ENCODE data around the gene KRTAP5-4. TPM values are rescaled to one million over a fixed set of nuclear protein-coding genes. Genes with fewer than 3 reads are reported as not detected.
"Not testable (repeated sequence)": the region's sequence is repeated elsewhere in the genome, so short reads cannot be mapped to it uniquely, and the experiment has no call there.

The KRTAP5-4 gene
- total RNA-seq, 1 experiment from 2014 or later = not detected

- no peak overlapping the region for H3K4me3 ChIP-seq (ENCODE audit: insufficient read depth, low read depth, low read length)
- H3K27me3 ChIP-seq (ENCODE audit: control insufficient read depth, insufficient read depth, low read length) = no peaks in the 10 kb centered on the region; the same call in 1 of the 2 replicates
- no peaks in the 10 kb centered on the region for H3K36me3 ChIP-seq (replicated peaks; ENCODE audit: control insufficient read depth, insufficient read depth, low read length)
- DNase-seq = no peak
These were observed 31.9 kb downstream of the KRTAP5-4 start for GRCh38 chr11:1589996-1590395.

- H3K27me3 ChIP-seq (ENCODE audit: control insufficient read depth, insufficient read depth, low read length); H3K4me3 ChIP-seq (ENCODE audit: insufficient read depth, low read depth, low read length); DNase-seq; H3K36me3 ChIP-seq (replicated peaks; ENCODE audit: control insufficient read depth, insufficient read depth, low read length): not testable (repeated sequence)
These were observed 32.6 kb downstream of the KRTAP5-4 start for GRCh38 chr11:1589191-1589963.

DNA sequence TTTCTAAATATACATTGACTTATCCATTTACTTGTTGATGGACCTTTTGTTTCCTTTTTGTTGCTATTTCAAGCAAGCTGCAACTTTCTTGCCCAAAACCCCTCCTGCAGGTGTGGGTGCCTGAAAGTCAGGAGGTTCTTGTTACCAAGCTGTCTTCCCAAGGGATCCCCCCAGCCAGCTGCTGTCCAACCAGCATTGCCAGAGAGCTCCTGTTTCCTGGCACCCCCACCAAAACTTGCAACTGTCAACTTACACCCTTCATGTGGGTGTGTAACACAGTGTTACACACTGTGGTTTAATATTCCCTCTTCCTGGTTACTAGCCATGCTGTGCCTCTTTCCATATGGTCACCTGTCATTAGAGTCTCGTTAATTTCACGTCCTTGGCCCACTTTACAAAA, 35.2 kb downstream of the KRTAP5-4 start:
- Histone ChIP-seq H3K4me3 (ENCODE audit: insufficient read depth, low read depth, low read length) (no peak overlapping the region), H3K36me3 (replicated peaks; ENCODE audit: control insufficient read depth, insufficient read depth, low read length) (no peaks in the 10 kb centered on the region)

DNA sequence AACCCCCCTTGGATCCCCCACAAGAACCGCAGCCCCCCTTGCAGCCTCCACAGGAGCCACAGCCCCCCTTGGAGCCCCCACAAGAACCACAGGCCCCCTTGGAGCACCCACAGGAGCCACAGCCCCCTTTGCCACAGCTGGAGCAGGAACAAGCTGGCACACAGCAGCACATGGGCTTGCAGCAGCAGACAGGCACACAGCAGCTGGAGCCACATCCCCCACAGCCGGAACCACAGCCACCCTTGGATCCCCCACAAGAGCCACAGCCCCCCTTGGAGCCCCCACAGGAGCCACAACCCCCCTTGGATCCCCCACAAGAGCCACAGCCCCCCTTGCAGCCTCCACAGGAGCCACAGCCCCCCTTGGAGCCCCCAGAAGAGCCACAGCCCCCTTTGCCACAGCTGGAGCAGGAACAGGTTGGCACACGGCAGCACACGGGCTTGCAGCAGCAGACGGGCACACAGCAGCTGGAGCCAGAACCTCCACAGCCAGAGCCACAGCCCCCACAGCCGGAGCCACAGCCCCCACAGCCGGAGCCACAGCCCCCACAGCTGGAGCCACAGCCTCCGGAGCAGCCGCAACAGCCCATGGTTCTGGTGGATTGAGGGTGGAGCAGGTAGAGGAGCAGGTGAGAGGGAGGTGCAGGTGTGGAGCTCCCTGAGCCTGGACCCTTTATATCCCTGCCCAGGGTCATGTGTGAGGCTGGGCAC, 37.1 kb downstream of the KRTAP5-4 start, which contains the start of gene KRTAP5-1:
KRTAP5-1 (minus strand) TSS at position 623 of the 710 bp plus-strand sequence; CDS start at position 589, 34 bp downstream.
- not testable (repeated sequence) for H3K27me3 ChIP-seq (ENCODE audit: control insufficient read depth, insufficient read depth, low read length); H3K4me3 ChIP-seq (ENCODE audit: insufficient read depth, low read depth, low read length); H3K36me3 ChIP-seq (replicated peaks; ENCODE audit: control insufficient read depth, insufficient read depth, low read length); DNase-seq

More for the DNA sequence above, 35.2 kb downstream of the KRTAP5-4 start:
- no peak for DNase-seq
- no peaks in the 10 kb centered on the region for H3K27me3 ChIP-seq (ENCODE audit: control insufficient read depth, insufficient read depth, low read length)

DNA sequence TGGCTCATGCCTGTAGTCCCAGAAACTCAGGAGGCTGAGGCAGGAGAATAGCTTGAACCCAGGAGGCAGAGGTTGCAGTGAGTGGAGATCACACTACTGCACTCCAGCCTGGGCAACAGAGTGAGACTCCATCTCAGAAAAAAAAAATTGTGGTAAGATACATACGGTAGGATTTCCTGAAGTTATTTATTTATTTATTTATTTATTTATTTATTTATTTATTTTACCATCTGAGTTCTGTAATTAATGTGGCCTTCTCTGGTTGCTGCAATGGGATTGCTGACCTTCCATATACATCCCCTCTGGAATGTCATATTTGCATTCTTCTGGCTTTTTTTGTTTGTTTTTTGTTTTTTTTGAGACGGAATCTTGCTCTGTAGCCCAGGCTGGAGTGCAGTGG, 39.0 kb downstream of the KRTAP5-4 start:
- H3K36me3 ChIP-seq (replicated peaks; ENCODE audit: control insufficient read depth, insufficient read depth, low read length); H3K4me3 ChIP-seq (ENCODE audit: insufficient read depth, low read depth, low read length); DNase-seq; H3K27me3 ChIP-seq (ENCODE audit: control insufficient read depth, insufficient read depth, low read length): not testable (repeated sequence)

DNA sequence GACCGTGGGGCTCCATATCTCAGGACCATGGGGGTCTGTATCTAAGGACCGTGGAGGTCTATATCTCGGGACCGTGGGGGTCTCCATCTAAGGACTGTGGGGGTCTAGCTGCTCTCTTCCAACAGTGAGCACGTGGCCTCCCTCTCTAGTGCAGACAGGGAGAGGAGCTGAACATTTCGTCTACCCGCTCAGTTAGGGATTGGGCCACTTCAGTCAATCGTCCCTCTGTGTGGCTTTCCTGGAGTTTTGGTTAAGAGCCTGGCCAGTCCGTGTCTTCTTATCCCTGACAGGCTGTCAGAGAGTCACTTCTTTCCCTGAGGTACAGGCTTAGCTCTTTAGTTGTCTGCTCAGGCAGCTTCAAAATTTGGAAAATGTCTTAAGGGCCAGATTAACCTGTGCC, 40.0 kb downstream of the KRTAP5-4 start:
- DNase-seq = no peak
- Histone ChIP-seq H3K27me3 (ENCODE audit: control insufficient read depth, insufficient read depth, low read length) (no peaks in the 10 kb centered on the region), H3K4me3 (ENCODE audit: insufficient read depth, low read depth, low read length) (no peak overlapping the region), H3K36me3 (replicated peaks; ENCODE audit: control insufficient read depth, insufficient read depth, low read length) (no peaks in the 10 kb centered on the region)

DNA sequence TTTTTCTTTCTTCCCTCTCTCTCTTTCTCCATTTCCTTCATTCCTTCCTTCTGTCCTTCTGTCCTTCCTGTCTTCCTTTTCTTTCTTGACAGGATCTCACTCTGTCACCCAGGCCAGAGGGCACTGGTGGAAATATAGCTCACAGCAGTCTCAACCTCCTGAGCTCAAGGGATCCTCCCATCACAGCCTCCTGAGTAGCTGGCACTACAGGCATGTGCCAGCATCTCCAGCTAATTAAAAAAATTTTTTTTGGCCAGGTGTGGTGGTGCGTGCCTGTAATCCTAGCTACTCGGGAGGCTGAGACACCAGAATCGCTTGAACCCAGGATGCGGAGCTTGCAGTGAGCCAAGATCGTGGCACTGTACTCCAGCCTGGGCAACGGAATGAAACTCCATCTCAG, 45.1 kb downstream of the KRTAP5-4 start:
- no peak for DNase-seq
- H3K4me3 ChIP-seq (ENCODE audit: insufficient read depth, low read depth, low read length) = no peak overlapping the region
- H3K36me3 ChIP-seq (replicated peaks; ENCODE audit: control insufficient read depth, insufficient read depth, low read length) = no peaks in the 10 kb centered on the region
- peaks cover 28% of the 10 kb centered on the region for H3K27me3 ChIP-seq (ENCODE audit: control insufficient read depth, insufficient read depth, low read length)

- not testable (repeated sequence) for H3K4me3 ChIP-seq (ENCODE audit: insufficient read depth, low read depth, low read length); H3K36me3 ChIP-seq (replicated peaks; ENCODE audit: control insufficient read depth, insufficient read depth, low read length); DNase-seq
- H3K27me3 ChIP-seq (ENCODE audit: control insufficient read depth, insufficient read depth, low read length) = peaks cover 35% of the 10 kb centered on the region
These were observed 46.2 kb downstream of the KRTAP5-4 start for GRCh38 chr11:1575756-1576155.

DNA sequence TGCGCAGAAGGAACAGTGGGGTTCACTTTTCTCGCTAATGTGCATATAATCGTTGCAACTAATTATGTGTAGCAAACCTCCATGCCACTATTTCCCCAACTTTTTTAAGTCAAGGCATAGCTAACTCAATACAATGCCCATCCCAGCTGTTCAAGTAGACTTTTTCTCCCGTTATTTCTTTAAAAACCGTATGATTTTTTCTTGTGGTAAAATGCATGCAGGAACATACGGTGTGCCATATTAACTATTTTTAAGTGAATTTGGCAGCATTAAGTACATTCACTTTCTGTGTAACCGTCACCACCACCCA, 47.0 kb downstream of the KRTAP5-4 start:
- peaks cover 41% of the 10 kb centered on the region for H3K27me3 ChIP-seq (ENCODE audit: control insufficient read depth, insufficient read depth, low read length)
- H3K36me3 ChIP-seq (replicated peaks; ENCODE audit: control insufficient read depth, insufficient read depth, low read length) = no peaks in the 10 kb centered on the region
- DNase-seq = no peak
- H3K4me3 ChIP-seq (ENCODE audit: insufficient read depth, low read depth, low read length) = no peak overlapping the region

- no peaks in the 10 kb centered on the region for H3K36me3 ChIP-seq (replicated peaks; ENCODE audit: control insufficient read depth, insufficient read depth, low read length)
- peak overlapping the region; percentile 24 for H3K4me3 ChIP-seq (ENCODE audit: insufficient read depth, low read depth, low read length)
- peaks cover 43% of the 10 kb centered on the region for H3K27me3 ChIP-seq (ENCODE audit: control insufficient read depth, insufficient read depth, low read length)
- DNase-seq = peak; percentile 96
These were observed 47.6 kb downstream of the KRTAP5-4 start for GRCh38 chr11:1574238-1574932.

DNA sequence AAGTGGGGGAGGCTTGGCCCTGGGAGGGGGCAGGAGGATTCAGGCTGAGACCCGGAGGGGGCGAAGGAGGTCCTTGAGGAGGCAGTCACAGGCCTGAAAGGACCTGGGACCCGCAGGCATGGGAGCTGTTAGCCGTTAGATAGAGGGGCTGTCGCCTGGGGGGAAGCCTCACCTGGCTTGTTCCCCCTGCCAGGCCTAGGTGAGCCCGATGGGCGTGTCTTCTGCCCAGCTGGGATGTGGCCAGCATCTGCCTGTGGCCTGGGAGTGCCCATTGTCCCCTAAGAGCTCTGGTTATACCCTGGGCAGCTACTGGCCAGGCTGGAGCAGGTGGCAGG, 48.1 kb downstream of the KRTAP5-4 start:
- H3K36me3 ChIP-seq (replicated peaks; ENCODE audit: control insufficient read depth, insufficient read depth, low read length) = no peaks in the 10 kb centered on the region
- DNase-seq = peak; percentile 83
- H3K27me3 ChIP-seq (ENCODE audit: control insufficient read depth, insufficient read depth, low read length) = peaks cover 43% of the 10 kb centered on the region
- H3K4me3 ChIP-seq (ENCODE audit: insufficient read depth, low read depth, low read length) = peak overlapping the region; percentile 10; the same call in 1 of the 2 replicates

DNA sequence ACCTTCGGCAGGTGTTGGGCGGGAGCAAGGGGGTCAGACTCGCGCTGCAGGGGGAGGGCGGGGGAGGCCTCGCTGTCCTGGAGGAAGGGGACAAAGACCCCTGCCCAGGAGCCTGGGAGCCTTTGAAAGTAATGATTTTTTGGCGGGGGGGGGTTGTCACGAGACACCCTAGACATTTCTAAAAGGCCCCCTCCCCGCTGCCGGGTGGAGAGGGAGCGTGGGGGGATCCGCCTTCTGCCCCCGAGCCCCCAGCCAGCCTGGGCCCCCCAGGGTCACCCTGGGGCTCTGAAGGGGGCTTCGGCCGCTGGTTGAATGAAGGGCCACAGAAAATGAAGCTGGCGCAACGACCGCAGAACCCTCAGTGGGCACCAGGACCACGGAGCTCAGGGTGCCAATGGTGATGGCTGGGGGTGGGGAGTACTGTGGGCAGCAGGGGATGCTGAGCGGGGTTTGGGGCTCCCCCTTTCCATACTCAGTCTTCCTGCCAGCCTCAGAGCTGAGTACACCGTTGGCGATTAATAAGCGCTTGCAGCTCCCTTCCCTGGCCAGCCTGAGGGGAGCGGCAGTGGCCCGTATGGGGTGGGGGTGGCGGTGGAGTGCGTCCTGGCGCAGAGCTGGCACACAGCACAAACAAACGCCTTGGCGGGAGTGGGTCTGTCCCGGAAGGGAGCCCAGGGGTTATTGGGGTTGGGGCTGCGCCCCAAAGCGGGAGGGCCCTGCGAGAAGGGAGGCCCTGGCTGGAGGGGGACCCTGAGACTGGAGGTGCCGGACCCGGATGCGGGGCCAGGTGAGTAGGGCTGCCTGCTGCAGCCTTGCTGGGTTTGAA, 48.6 kb downstream of the KRTAP5-4 start:
- peak; percentile 79 for DNase-seq
- Histone ChIP-seq H3K4me3 (ENCODE audit: insufficient read depth, low read depth, low read length) (peak overlapping the region; percentile 46; the same call in 1 of the 2 replicates), H3K27me3 (ENCODE audit: control insufficient read depth, insufficient read depth, low read length) (peaks cover 43% of the 10 kb centered on the region), H3K36me3 (replicated peaks; ENCODE audit: control insufficient read depth, insufficient read depth, low read length) (no peaks in the 10 kb centered on the region)

DNA sequence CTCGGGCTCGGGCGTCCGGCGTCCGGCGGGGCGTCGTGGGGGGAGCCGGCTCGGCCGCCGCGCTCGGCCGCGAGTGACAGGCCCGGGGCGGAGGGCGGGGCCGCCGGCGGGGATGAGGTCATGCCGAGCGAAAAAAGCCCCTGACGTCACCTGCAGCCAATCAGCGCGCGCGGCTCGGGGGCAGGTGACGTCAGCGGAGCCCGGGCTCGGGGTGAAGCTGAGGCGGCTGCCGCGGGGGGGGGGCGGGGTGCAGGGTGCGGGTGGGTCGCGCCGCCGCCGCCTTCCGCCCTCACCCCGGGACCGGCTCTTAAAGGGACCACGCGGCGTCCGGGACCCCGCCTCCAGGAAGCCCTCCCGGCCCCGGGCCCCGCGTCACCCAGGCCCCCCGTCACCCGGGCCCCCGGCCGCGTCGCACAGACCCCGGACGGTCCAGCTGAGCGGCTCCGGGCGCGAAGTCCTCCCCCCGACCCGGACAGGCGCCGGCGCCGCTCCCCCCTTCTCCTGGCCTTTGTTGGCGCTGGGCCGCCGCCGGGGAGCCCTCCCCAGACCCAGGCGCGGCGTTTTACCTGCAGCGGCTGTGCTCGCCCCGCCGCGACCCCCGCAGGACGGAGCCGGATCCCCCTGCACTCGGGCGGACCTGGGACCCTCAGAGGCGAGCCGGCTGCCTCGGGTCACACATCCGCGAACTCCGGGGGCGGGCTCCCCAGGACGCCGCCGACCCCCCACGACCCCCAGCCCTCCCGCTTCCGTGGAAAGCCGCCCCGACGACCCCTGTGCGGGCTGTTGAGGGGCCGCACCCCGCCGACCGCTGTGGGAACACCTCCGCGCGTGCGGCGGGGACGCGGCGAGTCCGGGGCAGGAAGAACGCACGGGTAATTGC, 49.5 kb downstream of the KRTAP5-4 start, which contains the start of gene DUSP8:
DUSP8 (minus strand) TSS at position 75 of the 880 bp plus-strand sequence. CDS start 6,445 bp downstream, outside the sequence.
- Histone ChIP-seq H3K4me3 (ENCODE audit: insufficient read depth, low read depth, low read length) (peak within 1 kb of the TSS; percentile 46), H3K27me3 (ENCODE audit: control insufficient read depth, insufficient read depth, low read length) (peaks cover 43% of the 10 kb centered on the region)
- DNase-seq = peak; percentile 98

More for the DNA sequence above, 49.5 kb downstream of the KRTAP5-4 start, which contains the start of gene DUSP8:
- H3K36me3 ChIP-seq (replicated peaks; ENCODE audit: control insufficient read depth, insufficient read depth, low read length) = no peaks in the 10 kb centered on the region

Data from H7 (cell line).